Thyroid gland (tissue), 4 donors: ENCODE data around the gene NKTR. TPM values are rescaled to one million over a fixed set of nuclear protein-coding genes. Genes with fewer than 3 reads are reported as not detected.
A peak's percentile ranks its signal among the peaks of the same experiment; 100 is the strongest.

ENCODE experiments used
- DNase-seq, 2 donors: peaks; one replicate each; pipeline ENCODE4 v3.0.0-alpha.2; 2019
- H3K27ac ChIP-seq, 3 donors: fragments of 200-600 bp; sonication (generic); 1 replicate in 2 of 3; 2 replicates in 1 of 3; pipeline ENCODE4 v1.5.1; 2016 to 2019; ENCODE audit warnings: mild to moderate bottlenecking in 1 of 3, moderate library complexity in 1 of 3
- H3K27me3 ChIP-seq: fragments of 200-600 bp; sonication (generic); one replicate; pipeline ENCODE4 v1.5.1; 2019
- H3K36me3 ChIP-seq, 2 donors: fragments of 200-600 bp; sonication (generic); one replicate each; pipeline ENCODE4 v1.5.1; 2016 to 2019
- H3K4me1 ChIP-seq, 2 donors: fragments of 200-600 bp; sonication (generic); one replicate each; pipeline ENCODE4 v1.5.1; 2017 to 2019
- H3K4me3 ChIP-seq, 3 donors: fragments of 200-600 bp; sonication (generic); replicated peaks in 1 of 3; 1 replicate in 2 of 3; 2 replicates in 1 of 3; pipeline ENCODE4 v1.5.1; 2016; ENCODE audit warnings: mild to moderate bottlenecking in 1 of 3
- H3K9me3 ChIP-seq: fragments of 200-600 bp; sonication (generic); one replicate; pipeline ENCODE4 v1.5.1; 2017
- POLR2A ChIP-seq, 2 donors: fragments of 450-650 bp; IDR thresholded peaks; one replicate each; pipeline ENCODE4 v1.6.1; 2017; ENCODE audit warnings: antibody characterized with exemption in 2 of 2, mild to moderate bottlenecking in 2 of 2, moderate library complexity in 1 of 2
- WGBS, 2 donors: methylation state at CpG; one replicate each; pipeline ENCODE4 v1.1.5; 2017; 5-methylcytosine and 5-hydroxymethylcytosine counted together
- intact Hi-C: fragments of 100-400 bp; cut with DNase I; formaldehyde crosslinking; loops from one replicate; pipeline ENCODE4 v1.15.1; 2023
- total RNA-seq, 4 donors: library from RNA; depleted of rRNA; stranded (reverse); fragments of >200 nt; gene quantifications; one replicate each; pipeline ENCODE4 v1.2.3, GENCODE V29; 2016
- TF ChIP-seq, protein P1 (sequence below), 6 experiments: fragments of 200-600 bp in 3 of 6; fragments of 450-650 bp in 3 of 6; sonication (generic) in 3 of 6; IDR thresholded peaks; one replicate each; pipeline ENCODE4 v1.5.1; 2016 to 2019; ENCODE audit warnings: antibody characterized with exemption in 6 of 6, mild to moderate bottlenecking in 2 of 6, inconsistent platforms in 1 of 6, moderate library complexity in 1 of 6

NKTR gene
- total RNA-seq, 4 donors from 2014 or later: 157 to 383 (median 197) TPM

- H3K27ac ChIP-seq: no peak overlapping the region
- TF ChIP-seq POLR2A (IDR thresholded peaks at IDR 0.05): no peak
- TF ChIP-seq, protein P1, sequence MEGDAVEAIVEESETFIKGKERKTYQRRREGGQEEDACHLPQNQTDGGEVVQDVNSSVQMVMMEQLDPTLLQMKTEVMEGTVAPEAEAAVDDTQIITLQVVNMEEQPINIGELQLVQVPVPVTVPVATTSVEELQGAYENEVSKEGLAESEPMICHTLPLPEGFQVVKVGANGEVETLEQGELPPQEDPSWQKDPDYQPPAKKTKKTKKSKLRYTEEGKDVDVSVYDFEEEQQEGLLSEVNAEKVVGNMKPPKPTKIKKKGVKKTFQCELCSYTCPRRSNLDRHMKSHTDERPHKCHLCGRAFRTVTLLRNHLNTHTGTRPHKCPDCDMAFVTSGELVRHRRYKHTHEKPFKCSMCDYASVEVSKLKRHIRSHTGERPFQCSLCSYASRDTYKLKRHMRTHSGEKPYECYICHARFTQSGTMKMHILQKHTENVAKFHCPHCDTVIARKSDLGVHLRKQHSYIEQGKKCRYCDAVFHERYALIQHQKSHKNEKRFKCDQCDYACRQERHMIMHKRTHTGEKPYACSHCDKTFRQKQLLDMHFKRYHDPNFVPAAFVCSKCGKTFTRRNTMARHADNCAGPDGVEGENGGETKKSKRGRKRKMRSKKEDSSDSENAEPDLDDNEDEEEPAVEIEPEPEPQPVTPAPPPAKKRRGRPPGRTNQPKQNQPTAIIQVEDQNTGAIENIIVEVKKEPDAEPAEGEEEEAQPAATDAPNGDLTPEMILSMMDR (IDR thresholded peaks at IDR 0.05): no peak
- peaks cover 13 to 16% of the 10 kb centered on the region in 2 donors for H3K4me1 ChIP-seq
- no peaks in the 10 kb centered on the region for H3K9me3 ChIP-seq
- 86 to 89% methylated on average over 5 of the region's 5 CpGs for WGBS, 2 donors
- no peak for DNase-seq
- H3K4me3 ChIP-seq: no peak overlapping the region
- H3K36me3 ChIP-seq: peaks cover 28 to 51% of the 10 kb centered on the region in 2 donors
- no peaks in the 10 kb centered on the region for H3K27me3 ChIP-seq
- intact Hi-C loops: no loop called here
Observed at GRCh38 chr3:42647821-42648459, 47.5 kb downstream of the NKTR start.

DNA sequence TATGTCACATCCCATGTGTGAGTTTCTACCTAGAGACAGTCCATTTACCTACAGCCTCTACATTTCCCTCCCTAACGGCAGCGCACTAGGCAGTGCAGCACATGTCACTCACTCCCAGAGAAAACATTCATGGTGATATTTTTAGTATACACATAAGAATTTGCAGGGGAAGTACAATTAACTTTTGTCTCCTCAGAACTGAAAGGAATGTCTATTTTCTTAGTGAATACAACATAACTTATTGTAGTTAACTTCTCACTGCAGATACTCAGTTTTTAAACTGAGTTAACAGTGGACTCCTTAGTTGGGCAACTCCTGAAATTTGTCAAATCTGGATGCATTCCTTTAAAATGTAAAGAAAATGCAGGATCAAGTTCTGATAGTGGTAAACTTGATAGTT, 48.5 kb downstream of the NKTR start:
- H3K4me3 ChIP-seq: no peak overlapping the region
- WGBS, 2 donors: 80 to 91% methylated on average over 2 of the region's 2 CpGs
- peaks cover 22 to 24% of the 10 kb centered on the region in 2 donors for H3K4me1 ChIP-seq
- intact Hi-C loops: no loop called here
- H3K36me3 ChIP-seq: peaks cover 17 to 40% of the 10 kb centered on the region in 2 donors
- TF ChIP-seq POLR2A (IDR thresholded peaks at IDR 0.05): no peak
- TF ChIP-seq, protein P1 (IDR thresholded peaks at IDR 0.05): no peak
- no peaks in the 10 kb centered on the region for H3K27me3 ChIP-seq
- H3K27ac ChIP-seq: no peak overlapping the region
- no peaks in the 10 kb centered on the region for H3K9me3 ChIP-seq
- no peak for DNase-seq

DNA sequence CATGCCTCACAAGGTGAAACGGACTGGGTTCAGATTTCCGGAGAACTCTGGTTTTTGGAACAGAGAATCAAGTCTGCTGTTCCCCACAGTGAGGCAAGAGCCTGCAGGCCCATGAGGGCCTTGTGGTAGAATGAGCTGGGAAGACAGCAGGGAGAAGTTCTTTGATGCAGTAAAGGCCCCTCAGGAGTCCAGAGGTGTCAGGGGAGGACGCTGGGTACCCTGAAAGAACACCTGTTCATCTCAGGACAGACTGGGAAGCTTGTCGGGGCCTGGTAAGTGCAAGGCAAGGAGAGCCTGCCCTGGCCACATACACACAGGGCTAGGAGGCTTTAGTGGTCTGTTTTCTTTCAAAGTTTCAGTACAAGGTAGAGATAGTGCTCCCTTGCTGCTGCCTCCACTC, 49.3 kb downstream of the NKTR start:
- H3K4me3 ChIP-seq: no peak overlapping the region
- 88 to 91% methylated on average over 4 of the region's 4 CpGs for WGBS, 2 donors
- H3K27me3 ChIP-seq: no peaks in the 10 kb centered on the region
- no peaks in the 10 kb centered on the region for H3K9me3 ChIP-seq
- intact Hi-C loops: no loop called here
- no peak overlapping the region for H3K27ac ChIP-seq
- H3K36me3 ChIP-seq: peaks cover 14 to 33% of the 10 kb centered on the region in 2 donors
- H3K4me1 ChIP-seq: peaks cover 24% of the 10 kb centered on the region in 2 donors
- TF ChIP-seq, protein P1 (IDR thresholded peaks at IDR 0.05): no peak
- TF ChIP-seq POLR2A (IDR thresholded peaks at IDR 0.05): no peak
- DNase-seq: no peak

- TF ChIP-seq POLR2A (IDR thresholded peaks at IDR 0.05): no peak
- TF ChIP-seq, protein P1 (IDR thresholded peaks at IDR 0.05): no peak
- Histone ChIP-seq H3K27me3 (no peaks in the 10 kb centered on the region), H3K4me3 (no peak overlapping the region), H3K36me3 (peaks cover 4 to 18% of the 10 kb centered on the region in 2 donors), H3K4me1 (peaks cover 28 to 36% of the 10 kb centered on the region in 2 donors), H3K9me3 (no peaks in the 10 kb centered on the region), H3K27ac (peak overlapping the region in 2 of 3 donors; percentile 86 to 97)
- intact Hi-C loops: no loop called here
- DNase-seq: no peak
- WGBS, 2 donors: 83 to 85% methylated on average over 8 to 9 of the region's 9 CpGs
Observed at GRCh38 chr3:42651248-42652091, 51.0 kb downstream of the NKTR start.

DNA sequence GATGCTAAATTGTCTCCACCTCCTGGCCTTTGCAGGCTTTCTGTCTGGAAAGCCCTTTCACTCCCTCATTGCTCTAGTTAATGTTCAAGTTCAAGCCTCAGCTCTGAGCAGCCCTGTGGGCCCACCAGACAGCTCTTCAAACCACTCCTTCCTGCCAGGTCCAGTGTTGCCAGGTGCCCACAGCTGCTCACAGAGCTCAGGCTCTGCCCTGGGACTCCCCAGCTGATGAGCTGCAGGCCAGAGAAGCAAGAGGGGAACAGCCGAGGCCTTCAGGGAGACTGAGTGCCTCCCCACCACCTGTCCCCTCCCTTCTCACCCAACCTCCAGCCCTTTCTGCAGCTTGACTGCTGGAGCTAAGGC, 51.7 kb downstream of the NKTR start:
- Histone ChIP-seq H3K27me3 (no peaks in the 10 kb centered on the region), H3K9me3 (no peaks in the 10 kb centered on the region), H3K36me3 (peaks cover 0 to 12% of the 10 kb centered on the region in 2 donors), H3K27ac (peak overlapping the region in 2 of 3 donors; percentile 86 to 97), H3K4me3 (no peak overlapping the region), H3K4me1 (peaks cover 28 to 36% of the 10 kb centered on the region in 2 donors)
- TF ChIP-seq POLR2A (IDR thresholded peaks at IDR 0.05): no peak
- intact Hi-C loops: no loop called here
- WGBS, 2 donors: 22% methylated on average over 1 of the region's 1 CpG; no CpG with 5 or more reads in 1 of the 2 donors
- DNase-seq: no peak
